Sigmoid colon (tissue), 7 donors: ENCODE data around the gene MMP27. TPM values are rescaled to one million over a fixed set of nuclear protein-coding genes. Genes with fewer than 3 reads are reported as not detected.

ENCODE experiments used
- DNase-seq: peaks from one replicate; pipeline ENCODE4 v3.0.0-alpha.2; 2019
- H3K27ac ChIP-seq, 4 donors: fragments of 200-600 bp; sonication (generic); one replicate each; pipeline ENCODE4 v1.5.1; 2016 to 2019; ENCODE audit warnings: mild to moderate bottlenecking in 1 of 4
- H3K27me3 ChIP-seq, 3 donors: fragments of 200-600 bp; sonication (generic); one replicate each; pipeline ENCODE4 v1.5.1; 2019; ENCODE audit warnings: mild to moderate bottlenecking in 1 of 3
- H3K36me3 ChIP-seq, 4 donors: fragments of 200-600 bp; sonication (generic); one replicate each; pipeline ENCODE4 v1.5.1; 2016 to 2019
- H3K4me1 ChIP-seq, 4 donors: fragments of 200-600 bp; sonication (generic); one replicate each; pipeline ENCODE4 v1.5.1; 2017 to 2019
- H3K4me3 ChIP-seq, 4 donors: fragments of 200-600 bp; sonication (generic); one replicate each; pipeline ENCODE4 v1.5.1; 2017 to 2019; ENCODE audit warnings: mild to moderate bottlenecking in 2 of 4, moderate library complexity in 1 of 4
- H3K9me3 ChIP-seq, 4 donors: fragments of 200-600 bp in 3 of 4; sonication (generic) in 3 of 4; one replicate each; pipeline versions ENCODE4 v1.5.1 to v1.6.1; 2013 to 2019
- EP300 ChIP-seq, 4 donors: sonication (generic); formaldehyde crosslinking; IDR thresholded peaks; one replicate each; pipeline ENCODE4 v1.6.1; 2017; ENCODE audit warnings: antibody characterized with exemption in 4 of 4
- POLR2A ChIP-seq, 2 donors: fragments of 450-650 bp; IDR thresholded peaks; one replicate each; pipeline ENCODE4 v1.6.1; 2016; ENCODE audit warnings: antibody characterized with exemption in 2 of 2, mild to moderate bottlenecking in 2 of 2, moderate library complexity in 2 of 2
- POLR2AphosphoS5 ChIP-seq, 4 donors: sonication (generic); formaldehyde crosslinking; IDR thresholded peaks; one replicate each; pipeline ENCODE4 v1.6.1; 2017; ENCODE audit warnings: antibody characterized with exemption in 4 of 4
- WGBS, 2 donors: extraction: QIAGEN DNeasy Blood & Tissue Kit; methylation state at CpG; one replicate each; pipeline ENCODE4 v1.1.7; 2013; 5-methylcytosine and 5-hydroxymethylcytosine counted together
- intact Hi-C: fragments of 100-400 bp; cut with DNase I; formaldehyde crosslinking; loops from one replicate; pipeline ENCODE4 v1.15.1; 2023
- polyA plus RNA-seq, 3 donors: library from polyadenylated mRNA; stranded (reverse); fragments of 200-250 nt; gene quantifications; one replicate each; pipeline ENCODE4 v1.2.3, GENCODE V29; 2013
- total RNA-seq, 4 donors: library from RNA; depleted of rRNA; stranded (reverse); fragments of >200 nt; gene quantifications; one replicate each; pipeline ENCODE4 v1.1.0, GENCODE V29; 2016
- TF ChIP-seq, protein P1 (sequence below), 4 experiments: fragments of 450-650 bp in 3 of 4; fragments of 200-600 bp in 1 of 4; IDR thresholded peaks; one replicate each; pipeline ENCODE4 v1.5.1; 2016 to 2019; ENCODE audit warnings: antibody characterized with exemption in 4 of 4, mild to moderate bottlenecking in 3 of 4, moderate library complexity in 2 of 4
- donor health status: healthy with polysubstance abuse.
- donor health status: Bipolar disorder and iron deficiency.
- donor health status: healthy.

Gene MMP27
- total and polyA plus RNA-seq, 7 donors = not detected

DNA sequence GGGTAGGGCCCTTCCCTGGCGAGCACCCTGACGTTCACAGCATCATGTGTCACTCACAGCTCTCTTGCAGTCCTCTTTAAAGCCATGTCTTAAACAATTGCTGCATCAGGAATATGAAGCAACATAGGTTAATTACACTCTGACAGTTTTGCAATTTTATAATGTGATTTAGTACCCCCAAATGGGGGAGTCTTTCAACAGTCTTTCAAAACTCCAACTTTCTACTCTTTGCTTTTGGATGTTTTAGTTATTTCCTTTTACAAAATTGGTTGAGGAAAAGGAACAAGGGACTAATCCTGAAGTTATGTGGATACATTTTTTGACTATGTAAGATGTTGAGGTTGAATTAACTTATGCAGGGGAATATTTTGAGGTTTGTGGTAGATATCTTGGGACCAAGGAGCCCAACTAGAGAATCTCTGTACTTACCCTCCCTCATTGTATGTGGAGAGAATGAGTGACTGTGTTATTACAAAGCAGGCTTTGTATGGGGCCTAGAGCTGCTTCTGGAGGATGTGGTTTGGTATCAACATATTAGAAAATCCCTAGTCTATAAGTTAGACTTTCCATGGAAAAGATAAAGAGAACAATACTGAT, 19.4 kb upstream of the MMP27 start, which contains the start of gene MMP8:
Gene MMP8, minus strand, starts transcription at position 51 of the 597 bp plus-strand sequence. CDS start 99 bp downstream, outside the sequence.
- intact Hi-C loops = no loop called here
- TF ChIP-seq EP300 (IDR thresholded peaks at IDR 0.05) = no peak
- TF ChIP-seq, protein P1, sequence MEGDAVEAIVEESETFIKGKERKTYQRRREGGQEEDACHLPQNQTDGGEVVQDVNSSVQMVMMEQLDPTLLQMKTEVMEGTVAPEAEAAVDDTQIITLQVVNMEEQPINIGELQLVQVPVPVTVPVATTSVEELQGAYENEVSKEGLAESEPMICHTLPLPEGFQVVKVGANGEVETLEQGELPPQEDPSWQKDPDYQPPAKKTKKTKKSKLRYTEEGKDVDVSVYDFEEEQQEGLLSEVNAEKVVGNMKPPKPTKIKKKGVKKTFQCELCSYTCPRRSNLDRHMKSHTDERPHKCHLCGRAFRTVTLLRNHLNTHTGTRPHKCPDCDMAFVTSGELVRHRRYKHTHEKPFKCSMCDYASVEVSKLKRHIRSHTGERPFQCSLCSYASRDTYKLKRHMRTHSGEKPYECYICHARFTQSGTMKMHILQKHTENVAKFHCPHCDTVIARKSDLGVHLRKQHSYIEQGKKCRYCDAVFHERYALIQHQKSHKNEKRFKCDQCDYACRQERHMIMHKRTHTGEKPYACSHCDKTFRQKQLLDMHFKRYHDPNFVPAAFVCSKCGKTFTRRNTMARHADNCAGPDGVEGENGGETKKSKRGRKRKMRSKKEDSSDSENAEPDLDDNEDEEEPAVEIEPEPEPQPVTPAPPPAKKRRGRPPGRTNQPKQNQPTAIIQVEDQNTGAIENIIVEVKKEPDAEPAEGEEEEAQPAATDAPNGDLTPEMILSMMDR (IDR thresholded peaks at IDR 0.05) = no peak
- no peak for TF ChIP-seq POLR2A (IDR thresholded peaks at IDR 0.05)
- no peak for TF ChIP-seq POLR2AphosphoS5 (IDR thresholded peaks at IDR 0.05)
- Histone ChIP-seq H3K27me3 (no peaks in the 10 kb centered on the region), H3K9me3 (peaks cover 0 to 4% (median 0%) of the 10 kb centered on the region in 4 donors), H3K27ac (no peak within 1 kb of the TSS), H3K36me3 (no peaks in the 10 kb centered on the region), H3K4me1 (no peaks in the 10 kb centered on the region), H3K4me3 (no peak within 1 kb of the TSS)
- DNase-seq = no peak
- WGBS, 2 donors = 40 to 65% methylated on average over 2 of the region's 2 CpGs

DNA sequence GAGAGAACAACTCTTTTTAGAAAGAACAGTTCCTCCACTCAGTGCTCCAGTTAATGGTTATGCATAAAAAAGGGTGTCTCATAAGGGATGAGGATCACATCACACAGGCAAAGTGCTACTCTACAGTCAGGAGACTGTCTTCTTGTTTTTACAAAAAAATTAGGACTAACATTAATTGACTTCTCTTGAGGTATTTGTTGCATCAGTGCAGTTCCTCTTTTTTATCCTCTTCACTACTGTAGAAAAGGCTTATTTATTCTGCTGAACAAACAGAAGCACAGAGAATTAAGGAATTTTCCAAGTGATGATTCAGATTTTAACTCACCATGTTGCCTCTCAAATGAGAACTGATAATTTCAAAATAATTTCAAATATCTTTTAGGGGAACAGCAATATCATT, 17.3 kb upstream of the MMP27 start:
- Histone ChIP-seq H3K4me1 (no peaks in the 10 kb centered on the region), H3K9me3 (peaks cover 0 to 4% (median 0%) of the 10 kb centered on the region in 4 donors), H3K27me3 (no peaks in the 10 kb centered on the region), H3K36me3 (no peaks in the 10 kb centered on the region), H3K4me3 (no peak overlapping the region), H3K27ac (no peak overlapping the region)
- intact Hi-C loops = no loop called here
- no peak for DNase-seq
- TF ChIP-seq, protein P1 (IDR thresholded peaks at IDR 0.05) = no peak
- TF ChIP-seq POLR2AphosphoS5 (IDR thresholded peaks at IDR 0.05) (no peak), POLR2A (IDR thresholded peaks at IDR 0.05) (no peak), EP300 (IDR thresholded peaks at IDR 0.05) (no peak)

DNA sequence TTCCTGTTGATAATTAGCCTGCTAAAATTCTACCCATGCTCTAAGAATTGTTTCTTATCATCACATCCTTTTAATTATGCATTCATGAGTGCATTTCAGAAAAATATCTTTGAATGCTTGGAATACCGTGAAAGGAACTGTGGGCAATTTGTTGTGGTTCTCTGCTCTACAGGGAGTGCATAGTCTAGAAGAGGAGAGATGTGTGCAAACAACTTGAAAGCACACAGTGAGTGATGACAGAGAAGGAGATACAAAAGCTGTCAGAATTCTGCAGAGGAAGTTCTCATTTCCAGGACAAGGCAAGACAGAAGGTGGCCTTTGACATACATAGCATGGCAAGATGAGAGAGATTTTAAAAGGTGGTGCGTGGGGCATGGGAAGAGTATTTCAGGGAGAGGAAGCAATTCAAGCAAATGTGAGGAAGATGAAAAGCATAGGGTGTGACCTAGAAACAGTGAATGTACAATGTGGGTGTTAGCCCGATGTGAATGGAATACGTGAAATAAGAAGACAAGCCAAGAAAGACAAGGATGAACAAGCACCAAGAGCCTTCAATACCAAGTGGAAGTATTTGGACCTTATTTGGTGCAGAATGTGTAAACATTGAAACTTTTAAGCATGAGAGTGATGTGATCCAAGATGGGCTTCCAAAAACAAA, 14.2 kb upstream of the MMP27 start:
- H3K9me3 ChIP-seq = peaks cover 0 to 4% (median 0%) of the 10 kb centered on the region in 4 donors
- WGBS, 2 donors = 63 to 74% methylated on average over 4 of the region's 4 CpGs
- H3K4me1 ChIP-seq = no peaks in the 10 kb centered on the region
- no peak overlapping the region for H3K27ac ChIP-seq
- no peak for DNase-seq
- no peak overlapping the region for H3K4me3 ChIP-seq
- no peaks in the 10 kb centered on the region for H3K27me3 ChIP-seq
- H3K36me3 ChIP-seq = no peaks in the 10 kb centered on the region
- intact Hi-C loops = no loop called here
- TF ChIP-seq EP300 (IDR thresholded peaks at IDR 0.05) = no peak
- no peak for TF ChIP-seq POLR2AphosphoS5 (IDR thresholded peaks at IDR 0.05)

DNA sequence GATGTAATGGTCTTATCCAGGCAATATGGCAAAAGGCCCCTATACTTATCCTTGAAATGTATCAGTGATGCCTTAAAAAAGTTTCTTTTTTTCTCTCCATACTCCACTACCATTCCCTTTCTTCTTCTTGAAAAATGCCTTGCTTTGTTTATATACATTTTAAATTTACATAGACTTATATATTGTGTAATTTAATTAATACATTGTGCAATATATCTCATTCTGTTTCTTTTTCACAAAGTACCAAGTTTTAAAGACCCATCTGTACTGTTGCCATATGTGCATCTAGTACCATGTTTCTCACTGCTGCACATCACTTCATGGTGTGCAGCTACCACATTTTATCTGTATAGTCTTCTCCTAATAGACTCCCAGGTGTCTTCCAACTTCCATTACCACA, 11.7 kb upstream of the MMP27 start:
- DNase-seq = no peak
- no peaks in the 10 kb centered on the region for H3K4me1 ChIP-seq
- no peak overlapping the region for H3K27ac ChIP-seq
- TF ChIP-seq EP300 (IDR thresholded peaks at IDR 0.05) (no peak), POLR2A (IDR thresholded peaks at IDR 0.05) (no peak), POLR2AphosphoS5 (IDR thresholded peaks at IDR 0.05) (no peak)
- TF ChIP-seq, protein P1 (IDR thresholded peaks at IDR 0.05) = no peak
- H3K27me3 ChIP-seq = no peaks in the 10 kb centered on the region
- intact Hi-C loops = no loop called here
- peaks cover 0 to 4% (median 0%) of the 10 kb centered on the region in 4 donors for H3K9me3 ChIP-seq
- H3K4me3 ChIP-seq = no peak overlapping the region
- no peaks in the 10 kb centered on the region for H3K36me3 ChIP-seq

DNA sequence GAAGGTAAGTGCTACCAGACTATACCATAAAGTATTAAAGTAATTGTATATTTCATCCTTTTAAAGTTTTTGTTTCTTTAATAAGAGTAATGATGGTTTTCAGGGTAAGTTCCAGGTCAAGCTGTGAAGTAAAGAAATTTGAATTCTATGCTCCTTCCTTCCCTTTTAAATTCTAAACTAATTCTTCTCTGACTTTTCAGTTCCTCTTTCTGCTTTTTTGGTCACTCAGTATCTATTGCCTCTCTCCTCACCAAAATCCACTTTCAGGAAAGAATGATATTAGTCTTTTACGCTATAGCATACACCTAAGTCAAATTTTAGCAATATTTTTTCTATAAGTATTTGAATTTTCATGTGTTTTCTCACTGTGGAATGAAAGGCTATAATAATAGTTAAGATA, 11.0 kb upstream of the MMP27 start:
- Histone ChIP-seq H3K27me3 (no peaks in the 10 kb centered on the region), H3K36me3 (no peaks in the 10 kb centered on the region), H3K4me1 (no peaks in the 10 kb centered on the region), H3K27ac (no peak overlapping the region), H3K9me3 (peaks cover 0 to 4% (median 0%) of the 10 kb centered on the region in 4 donors), H3K4me3 (no peak overlapping the region)
- intact Hi-C loops = no loop called here
- TF ChIP-seq POLR2AphosphoS5 (IDR thresholded peaks at IDR 0.05) (no peak), EP300 (IDR thresholded peaks at IDR 0.05) (no peak), POLR2A (IDR thresholded peaks at IDR 0.05) (no peak)
- TF ChIP-seq, protein P1 (IDR thresholded peaks at IDR 0.05) = no peak
- no peak for DNase-seq
- 84 to 86% methylated on average over 1 of the region's 1 CpG for WGBS, 2 donors
